Testis (tissue), 3 donors: ENCODE data around the gene CD44. TPM values are rescaled to one million over a fixed set of nuclear protein-coding genes. Genes with fewer than 3 reads are reported as not detected.

Experiments
- DNase-seq: peaks from one replicate; pipeline ENCODE4 v3.0.0-alpha.2; 2019
- H3K27ac ChIP-seq, 2 donors: fragments of 200-600 bp; sonication (generic); one replicate each; pipeline ENCODE4 v1.5.1; 2019
- H3K27me3 ChIP-seq: fragments of 200-600 bp; sonication (generic); one replicate; pipeline ENCODE4 v1.5.1; 2019
- H3K36me3 ChIP-seq: fragments of 200-600 bp; sonication (generic); one replicate; pipeline ENCODE4 v1.5.1; 2017; ENCODE audit warnings: low read depth; ENCODE audit errors: missing control alignments
- H3K4me1 ChIP-seq: fragments of 200-600 bp; sonication (generic); one replicate; pipeline ENCODE4 v1.5.1; 2019
- H3K4me3 ChIP-seq, 2 donors: fragments of 200-600 bp; sonication (generic); one replicate each; pipeline ENCODE4 v1.5.1; 2017 to 2019
- H3K9me3 ChIP-seq: fragments of 200-600 bp; sonication (generic); one replicate; pipeline ENCODE4 v1.5.1; 2017
- CTCF ChIP-seq, 3 experiments: fragments of 450-650 bp in 2 of 3; fragments of 200-600 bp in 1 of 3; sonication (generic) in 1 of 3; IDR thresholded peaks; one replicate each; pipeline ENCODE4 v1.5.1; 2016 to 2019; ENCODE audit warnings: antibody characterized with exemption in 3 of 3, mild to moderate bottlenecking in 2 of 3, moderate library complexity in 1 of 3
- POLR2A ChIP-seq: fragments of 450-650 bp; IDR thresholded peaks from one replicate; pipeline ENCODE4 v1.6.1; 2017; ENCODE audit warnings: antibody characterized with exemption, mild to moderate bottlenecking, moderate library complexity
- WGBS, 2 donors: methylation state at CpG; one replicate each; pipeline ENCODE4 v1.1.5; 2018; 5-methylcytosine and 5-hydroxymethylcytosine counted together
- intact Hi-C: fragments of 100-400 bp; cut with DNase I; formaldehyde crosslinking; loops from one replicate; pipeline ENCODE4 v1.15.1; 2023; ENCODE audit warnings: low total_unique reads
- polyA plus RNA-seq: library from polyadenylated mRNA; stranded (reverse); fragments of 350-450 nt; fragmentation: Illumina TruSeq; extraction: RNeasy Lipid Tissue Mini Kit (QIAGEN cat#74804); gene quantifications from one replicate; pipeline ENCODE4 v1.2.3, GENCODE V29; 2014; ENCODE audit warnings: low read depth, low replicate concordance; ENCODE audit not compliant: insufficient read depth
- total RNA-seq, 2 donors: library from RNA; depleted of rRNA; stranded (reverse); fragments of >200 nt; gene quantifications; one replicate each; pipeline ENCODE4 v1.2.3, GENCODE V29; 2016

Gene CD44
- total and polyA plus RNA-seq, 3 donors from 2014 or later, result 4.0 to 44.5 (median 13.4) TPM

DNA sequence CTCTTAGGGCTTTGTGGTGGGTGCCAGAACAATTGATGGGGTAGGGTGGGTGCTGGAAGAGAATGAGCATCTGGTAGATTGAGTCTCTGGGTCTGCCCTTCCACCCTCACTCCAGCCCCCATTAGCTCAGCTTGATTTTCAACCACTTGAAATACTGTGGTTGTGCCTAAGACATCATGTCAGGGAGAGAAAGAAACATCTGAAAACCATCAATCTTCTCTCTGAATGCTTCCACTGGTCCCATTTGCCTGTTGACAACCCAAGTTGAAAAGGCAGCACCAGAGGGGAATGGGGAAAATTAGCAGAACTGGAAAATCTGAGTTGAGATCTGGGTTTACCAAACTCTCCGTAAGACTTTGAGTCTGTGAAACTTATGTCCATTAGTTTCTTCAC lies 26.1 kb downstream of the CD44 start:
- no peaks in the 10 kb centered on the region for H3K27me3 ChIP-seq
- no peaks in the 10 kb centered on the region for H3K4me1 ChIP-seq
- no peak overlapping the region for H3K4me3 ChIP-seq
- intact Hi-C loops, result no loop called here
- no peaks in the 10 kb centered on the region for H3K36me3 ChIP-seq
- H3K27ac ChIP-seq, result no peak overlapping the region
- no peak for TF ChIP-seq POLR2A
- no peak for TF ChIP-seq CTCF (IDR thresholded peaks at IDR 0.05)
- no peaks in the 10 kb centered on the region for H3K9me3 ChIP-seq
- no peak for DNase-seq
- 92 to 94% methylated on average over 1 of the region's 1 CpG for WGBS, 2 donors

- H3K27ac ChIP-seq, result no peak overlapping the region
- 72 to 75% methylated on average over 8 of the region's 8 CpGs for WGBS, 2 donors
- intact Hi-C loops, result no loop called here
- H3K4me1 ChIP-seq, result no peaks in the 10 kb centered on the region
- no peak overlapping the region for H3K4me3 ChIP-seq
- H3K36me3 ChIP-seq, result no peaks in the 10 kb centered on the region
- no peaks in the 10 kb centered on the region for H3K27me3 ChIP-seq
- TF ChIP-seq POLR2A (no peak), CTCF (IDR thresholded peaks at IDR 0.05) (no peak)
- no peaks in the 10 kb centered on the region for H3K9me3 ChIP-seq
- peak; percentile 33 for DNase-seq
These were observed 26.7 kb downstream of the CD44 start for GRCh38 chr11:35165423-35166368.

DNA sequence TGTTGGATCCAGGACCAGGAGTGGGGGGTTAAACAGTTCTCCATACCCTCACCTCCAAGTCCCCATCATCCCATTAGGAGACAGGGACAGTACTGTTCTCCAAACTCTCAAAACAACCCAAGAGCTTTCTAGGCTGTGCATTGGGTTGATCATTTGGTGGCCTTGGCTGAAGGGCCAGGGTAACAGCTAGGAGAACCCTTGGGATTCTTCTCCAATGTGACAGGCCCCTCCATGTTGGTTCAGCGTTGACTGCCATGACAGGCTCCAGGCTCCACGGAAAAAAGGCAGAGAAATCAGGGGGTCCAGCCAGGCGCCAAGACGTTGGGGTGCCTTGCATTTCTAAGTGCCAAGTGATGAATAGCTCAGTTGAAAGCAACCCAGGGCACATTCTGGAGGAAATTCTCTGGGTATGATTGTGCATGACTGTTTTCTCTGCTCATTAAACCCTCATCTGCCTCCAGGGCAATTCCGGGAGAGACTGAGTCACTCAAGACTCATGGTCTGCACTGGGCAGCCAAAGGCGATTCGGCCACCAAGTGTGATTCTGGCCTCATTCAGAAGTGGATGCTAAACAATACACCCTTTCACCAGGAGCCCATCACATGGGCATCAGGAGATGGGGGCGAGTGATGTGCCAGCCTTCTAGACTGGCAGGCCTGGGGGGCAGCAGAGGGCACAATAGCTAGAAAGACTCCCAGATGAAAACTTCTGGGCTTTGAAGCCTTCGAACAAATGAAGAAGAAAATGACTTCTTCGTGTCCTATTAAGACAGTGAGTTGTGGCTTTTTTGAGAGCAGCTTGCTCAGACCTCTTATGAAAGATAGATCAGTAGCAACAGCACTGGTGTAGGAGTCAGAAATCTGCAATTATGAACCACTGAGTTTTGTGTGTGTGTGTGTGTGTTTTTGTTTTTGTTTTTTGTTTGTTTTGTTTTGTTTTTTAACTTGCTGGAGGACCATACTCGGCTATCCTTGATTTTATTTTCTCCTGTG lies 27.7 kb downstream of the CD44 start:
- intact Hi-C loops, result no loop called here
- TF ChIP-seq POLR2A, result no peak
- TF ChIP-seq CTCF (IDR thresholded peaks at IDR 0.05), result no peak
- no peak overlapping the region for H3K27ac ChIP-seq
- 80 to 87% methylated on average over 11 of the region's 11 CpGs for WGBS, 2 donors
- H3K27me3 ChIP-seq, result no peaks in the 10 kb centered on the region
- no peaks in the 10 kb centered on the region for H3K9me3 ChIP-seq
- no peaks in the 10 kb centered on the region for H3K36me3 ChIP-seq
- no peak overlapping the region for H3K4me3 ChIP-seq
- H3K4me1 ChIP-seq, result no peaks in the 10 kb centered on the region
- DNase-seq, result no peak

GRCh38 chr11:35167426-35167954 lies 28.5 kb downstream of the CD44 start:
- Histone ChIP-seq H3K27me3 (no peaks in the 10 kb centered on the region), H3K4me1 (no peaks in the 10 kb centered on the region), H3K27ac (no peak overlapping the region), H3K9me3 (no peaks in the 10 kb centered on the region), H3K36me3 (no peaks in the 10 kb centered on the region), H3K4me3 (no peak overlapping the region)
- intact Hi-C loops, result no loop called here
- 38 to 42% methylated on average over 1 to 2 of the region's 2 CpGs for WGBS, 2 donors
- peak; percentile 21 for DNase-seq
- no peak for TF ChIP-seq CTCF (IDR thresholded peaks at IDR 0.05)
- no peak for TF ChIP-seq POLR2A
